ENCODE measurements around the gene PRF1.

Gene PRF1

GRCh38 chr10:70567603-70568002 is 34.9 kb downstream of the PRF1 start:
- Mint-ChIP-seq H3K4me3 (no peak overlapping the region), H3K36me3 (ENCODE audit: low read depth) (no peaks in the 10 kb centered on the region), H3K27me3 (no peaks in the 10 kb centered on the region), H3K27ac (no peak overlapping the region), H3K4me1 (ENCODE audit: low read depth) (peaks cover 8% of the 10 kb centered on the region), H3K9me3 (no peaks in the 10 kb centered on the region)
- DNase-seq, result no peak

- Mint-ChIP-seq H3K36me3 (ENCODE audit: low read depth) (no peaks in the 10 kb centered on the region), H3K27me3 (no peaks in the 10 kb centered on the region), H3K9me3 (no peaks in the 10 kb centered on the region), H3K27ac (no peak overlapping the region), H3K4me3 (no peak overlapping the region), H3K4me1 (ENCODE audit: low read depth) (peaks cover 5% of the 10 kb centered on the region)
- DNase-seq, result no peak
Observed at GRCh38 chr10:70566515-70567290, 35.8 kb downstream of the PRF1 start.

GRCh38 chr10:70565556-70566514 is 36.7 kb downstream of the PRF1 start:
- H3K4me1 Mint-ChIP-seq (ENCODE audit: low read depth), result peaks cover 5% of the 10 kb centered on the region
- H3K27ac Mint-ChIP-seq, result no peak overlapping the region
- H3K27me3 Mint-ChIP-seq, result no peaks in the 10 kb centered on the region
- H3K36me3 Mint-ChIP-seq (ENCODE audit: low read depth), result no peaks in the 10 kb centered on the region
- no peak overlapping the region for H3K4me3 Mint-ChIP-seq
- DNase-seq, result no peak
- no peaks in the 10 kb centered on the region for H3K9me3 Mint-ChIP-seq

GRCh38 chr10:70564901-70565351 is 37.6 kb downstream of the PRF1 start:
- no peak overlapping the region for H3K4me3 Mint-ChIP-seq
- H3K27ac Mint-ChIP-seq, result no peak overlapping the region
- H3K36me3 Mint-ChIP-seq (ENCODE audit: low read depth), result no peaks in the 10 kb centered on the region
- no peaks in the 10 kb centered on the region for H3K9me3 Mint-ChIP-seq
- DNase-seq, result no peak
- H3K4me1 Mint-ChIP-seq (ENCODE audit: low read depth), result peaks cover 5% of the 10 kb centered on the region
- H3K27me3 Mint-ChIP-seq, result no peaks in the 10 kb centered on the region

- Mint-ChIP-seq H3K4me1 (ENCODE audit: low read depth) (peaks cover 7% of the 10 kb centered on the region), H3K9me3 (no peaks in the 10 kb centered on the region), H3K36me3 (ENCODE audit: low read depth) (no peaks in the 10 kb centered on the region), H3K27me3 (no peaks in the 10 kb centered on the region), H3K27ac (no peak overlapping the region), H3K4me3 (no peak overlapping the region)
- no peak for DNase-seq
Observed at GRCh38 chr10:70564113-70564725, 38.3 kb downstream of the PRF1 start.

GRCh38 chr10:70563230-70563629 is 39.3 kb downstream of the PRF1 start:
- Mint-ChIP-seq H3K4me3 (no peak overlapping the region), H3K27me3 (no peaks in the 10 kb centered on the region), H3K27ac (peak overlapping the region; percentile 2), H3K4me1 (ENCODE audit: low read depth) (peaks cover 15% of the 10 kb centered on the region), H3K9me3 (no peaks in the 10 kb centered on the region), H3K36me3 (ENCODE audit: low read depth) (no peaks in the 10 kb centered on the region)
- DNase-seq, result no peak

GRCh38 chr10:70562036-70562755 is 40.3 kb downstream of the PRF1 start:
- Mint-ChIP-seq H3K27ac (no peak overlapping the region), H3K4me3 (no peak overlapping the region), H3K27me3 (no peaks in the 10 kb centered on the region), H3K4me1 (ENCODE audit: low read depth) (peaks cover 15% of the 10 kb centered on the region), H3K36me3 (ENCODE audit: low read depth) (no peaks in the 10 kb centered on the region), H3K9me3 (no peaks in the 10 kb centered on the region)
- DNase-seq, result no peak

- Mint-ChIP-seq H3K27me3 (no peaks in the 10 kb centered on the region), H3K4me3 (no peak overlapping the region), H3K4me1 (ENCODE audit: low read depth) (peaks cover 15% of the 10 kb centered on the region), H3K36me3 (ENCODE audit: low read depth) (no peaks in the 10 kb centered on the region), H3K27ac (no peak overlapping the region), H3K9me3 (no peaks in the 10 kb centered on the region)
- DNase-seq, result no peak
Observed at GRCh38 chr10:70561558-70561957, 41.0 kb downstream of the PRF1 start.

GRCh38 chr10:70561070-70561469 is 41.5 kb downstream of the PRF1 start:
- Mint-ChIP-seq H3K27ac (no peak overlapping the region), H3K9me3 (no peaks in the 10 kb centered on the region)

GRCh38 chr10:70560511-70560941 is 42.0 kb downstream of the PRF1 start:
- peaks cover 15% of the 10 kb centered on the region for H3K4me1 Mint-ChIP-seq (ENCODE audit: low read depth)
- H3K4me3 Mint-ChIP-seq, result no peak overlapping the region
- no peaks in the 10 kb centered on the region for H3K36me3 Mint-ChIP-seq (ENCODE audit: low read depth)
- DNase-seq, result no peak
- no peaks in the 10 kb centered on the region for H3K27me3 Mint-ChIP-seq
- no peak overlapping the region for H3K27ac Mint-ChIP-seq
- no peaks in the 10 kb centered on the region for H3K9me3 Mint-ChIP-seq

More at GRCh38 chr10:70561070-70561469, 41.5 kb downstream of the PRF1 start:
- Mint-ChIP-seq H3K27me3 (no peaks in the 10 kb centered on the region), H3K4me3 (no peak overlapping the region), H3K36me3 (ENCODE audit: low read depth) (no peaks in the 10 kb centered on the region), H3K4me1 (ENCODE audit: low read depth) (peaks cover 15% of the 10 kb centered on the region)
- no peak for DNase-seq

- Mint-ChIP-seq H3K36me3 (ENCODE audit: low read depth) (no peaks in the 10 kb centered on the region), H3K9me3 (no peaks in the 10 kb centered on the region), H3K27me3 (no peaks in the 10 kb centered on the region), H3K4me3 (no peak overlapping the region), H3K4me1 (ENCODE audit: low read depth) (peaks cover 15% of the 10 kb centered on the region), H3K27ac (no peak overlapping the region)
- no peak for DNase-seq
Observed at GRCh38 chr10:70559861-70560260, 42.7 kb downstream of the PRF1 start.

GRCh38 chr10:70558871-70559810 is 43.4 kb downstream of the PRF1 start:
- no peaks in the 10 kb centered on the region for H3K9me3 Mint-ChIP-seq
- peaks cover 15% of the 10 kb centered on the region for H3K4me1 Mint-ChIP-seq (ENCODE audit: low read depth)
- H3K27ac Mint-ChIP-seq, result peak overlapping the region; percentile 71
- H3K4me3 Mint-ChIP-seq, result peak overlapping the region; percentile 74
- H3K27me3 Mint-ChIP-seq, result no peaks in the 10 kb centered on the region
- H3K36me3 Mint-ChIP-seq (ENCODE audit: low read depth), result no peaks in the 10 kb centered on the region
- peak; percentile 79 for DNase-seq

GRCh38 chr10:70558295-70558694 is 44.2 kb downstream of the PRF1 start:
- Mint-ChIP-seq H3K4me3 (no peak overlapping the region), H3K27me3 (no peaks in the 10 kb centered on the region), H3K9me3 (no peaks in the 10 kb centered on the region), H3K27ac (no peak overlapping the region), H3K36me3 (ENCODE audit: low read depth) (no peaks in the 10 kb centered on the region), H3K4me1 (ENCODE audit: low read depth) (peaks cover 15% of the 10 kb centered on the region)
- DNase-seq, result no peak
